NCI-H2196 treated with DMSO at 0.1 percent for 48 hours (cell line): ENCODE measurements around the gene ANO1.

Experiments
- DNase-seq: peaks from one replicate; lab custom pipeline; 2025; ENCODE audit not compliant: unreplicated experiment; lab: John Stamatoyannopoulos, UW

ANO1 gene

GRCh38 chr11:70111269-70112016 is 33.3 kb downstream of the ANO1 start:
- no peak for DNase-seq

- no peak for DNase-seq
Measured at GRCh38 chr11:70112017-70112434, 33.9 kb downstream of the ANO1 start.

GRCh38 chr11:70113801-70114200 is 35.7 kb downstream of the ANO1 start:
- DNase-seq = no peak

GRCh38 chr11:70115778-70116177 is 37.7 kb downstream of the ANO1 start:
- DNase-seq = no peak

- DNase-seq = no peak
Measured at GRCh38 chr11:70116386-70117065, 38.4 kb downstream of the ANO1 start.

GRCh38 chr11:70117567-70118145 is 39.5 kb downstream of the ANO1 start:
- DNase-seq = no peak

- DNase-seq = no peak
Measured at GRCh38 chr11:70118642-70119041, 40.5 kb downstream of the ANO1 start.

GRCh38 chr11:70119502-70119901 is 41.4 kb downstream of the ANO1 start:
- DNase-seq = no peak

- DNase-seq = no peak
Measured at GRCh38 chr11:70120674-70121073, 42.6 kb downstream of the ANO1 start.

GRCh38 chr11:70122490-70123198 is 44.5 kb downstream of the ANO1 start:
- no peak for DNase-seq

- no peak for DNase-seq
Measured at GRCh38 chr11:70123711-70124110, 45.6 kb downstream of the ANO1 start.

GRCh38 chr11:70124321-70125000 is 46.3 kb downstream of the ANO1 start:
- DNase-seq = no peak

- DNase-seq = no peak
Measured at GRCh38 chr11:70126494-70126893, 48.4 kb downstream of the ANO1 start.

GRCh38 chr11:70127653-70128434 is 49.7 kb downstream of the ANO1 start:
- DNase-seq = no peak

- no peak for DNase-seq
Measured at GRCh38 chr11:70128435-70128906, 50.4 kb downstream of the ANO1 start.

- no peak for DNase-seq
Measured at GRCh38 chr11:70129051-70129592, 51.0 kb downstream of the ANO1 start.

GRCh38 chr11:70130636-70131035 is 52.5 kb downstream of the ANO1 start:
- DNase-seq = no peak

GRCh38 chr11:70131606-70132190 is 53.6 kb downstream of the ANO1 start:
- DNase-seq = no peak

GRCh38 chr11:70132641-70133040 is 54.5 kb downstream of the ANO1 start:
- DNase-seq = no peak
